GM11168 (cell line): ENCODE data around the gene DBR1.

Source experiments
- in situ Hi-C: fragments of 300-500 bp; cut with MboI; formaldehyde crosslinking; loops from one replicate; pipeline ENCODE4 v1.12.0; 2022; ENCODE audit warnings: low sequenced_read_pairs; ENCODE audit not compliant: unreplicated experiment

Gene DBR1

DNA sequence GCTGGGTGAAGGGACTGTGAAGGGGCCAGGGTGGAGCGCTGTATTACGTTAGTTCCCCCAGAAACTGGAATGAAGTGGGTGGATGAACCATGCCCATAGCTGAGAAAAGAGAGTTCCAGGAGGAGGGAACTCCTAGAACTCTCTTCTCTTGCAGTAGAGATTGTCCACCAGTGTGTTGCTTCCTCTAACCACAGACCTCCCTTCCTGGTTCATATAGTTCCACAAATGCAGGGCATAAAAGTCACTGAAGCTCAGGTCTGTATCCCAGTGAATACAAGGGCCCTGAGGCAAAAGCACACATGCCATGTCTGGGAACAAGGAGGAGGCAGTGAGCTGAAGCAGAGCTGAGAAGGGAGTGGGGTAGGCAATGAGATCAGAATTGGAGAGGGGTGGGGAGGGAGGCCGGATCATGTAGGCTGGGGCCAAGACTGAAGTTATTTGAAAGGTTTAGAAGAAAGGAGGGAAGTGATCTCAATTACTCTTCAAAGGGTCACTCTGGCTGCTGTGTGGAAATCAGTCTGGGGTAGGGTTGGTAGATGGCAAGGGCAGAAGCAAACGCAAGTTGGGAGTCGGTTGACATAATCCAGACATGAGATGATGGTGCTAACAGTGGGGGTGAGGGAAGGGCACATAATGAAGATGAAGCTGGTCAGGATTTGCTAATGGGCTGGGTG lies 49.0 kb downstream of the DBR1 start:
- in situ Hi-C loops, result no loop called here

DNA sequence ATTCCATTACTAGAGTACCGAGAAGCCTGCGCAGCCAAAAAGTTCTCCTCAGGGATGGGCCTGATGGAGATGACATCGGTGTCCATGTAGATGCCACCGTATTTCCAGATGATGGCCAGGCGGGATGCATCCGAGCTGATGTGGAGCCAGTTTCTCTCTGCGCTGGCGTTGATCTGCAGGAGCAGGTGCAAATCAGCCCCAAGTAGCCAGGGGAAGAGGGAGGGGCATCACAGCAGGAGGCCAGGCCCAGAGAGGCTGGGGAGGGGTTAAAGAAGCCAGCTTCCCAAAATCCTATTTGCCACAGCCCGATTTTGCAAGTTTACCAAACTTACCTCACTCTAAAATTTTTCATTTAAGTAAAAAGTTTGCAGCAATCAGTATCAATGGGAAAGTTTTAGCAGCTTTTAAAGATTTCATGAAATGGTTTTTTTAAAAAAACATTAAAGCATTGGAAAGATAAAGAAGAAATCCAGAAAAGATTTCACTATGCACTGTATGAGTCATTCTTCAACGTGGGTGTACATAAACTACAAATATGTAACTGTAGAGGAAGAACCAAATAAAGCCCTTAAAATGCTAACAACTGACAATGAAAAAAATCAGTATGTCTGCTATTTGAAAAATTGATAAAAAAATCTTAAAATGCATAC lies 49.9 kb downstream of the DBR1 start:
- in situ Hi-C loops, result no loop called here

DNA sequence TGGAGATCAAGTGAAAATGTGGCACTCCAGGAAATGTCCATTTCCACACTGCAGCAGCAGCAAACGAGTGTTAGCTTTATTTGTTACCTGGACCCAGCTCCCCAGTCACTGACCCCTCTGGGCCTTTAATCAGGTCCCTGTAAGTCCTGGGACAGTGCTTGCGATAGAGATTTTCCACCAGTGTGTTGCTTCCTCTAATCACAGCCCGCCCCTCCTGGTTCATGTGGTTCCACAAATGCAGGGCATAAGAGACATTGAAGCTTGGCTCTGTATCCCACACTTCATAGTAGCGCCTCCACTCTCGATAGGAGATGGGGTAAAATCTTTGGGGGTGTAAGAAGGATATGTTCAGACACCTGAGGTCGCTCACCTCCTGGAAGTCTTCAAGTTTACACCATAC lies 50.5 kb downstream of the DBR1 start:
- in situ Hi-C loops, result no loop called here

DNA sequence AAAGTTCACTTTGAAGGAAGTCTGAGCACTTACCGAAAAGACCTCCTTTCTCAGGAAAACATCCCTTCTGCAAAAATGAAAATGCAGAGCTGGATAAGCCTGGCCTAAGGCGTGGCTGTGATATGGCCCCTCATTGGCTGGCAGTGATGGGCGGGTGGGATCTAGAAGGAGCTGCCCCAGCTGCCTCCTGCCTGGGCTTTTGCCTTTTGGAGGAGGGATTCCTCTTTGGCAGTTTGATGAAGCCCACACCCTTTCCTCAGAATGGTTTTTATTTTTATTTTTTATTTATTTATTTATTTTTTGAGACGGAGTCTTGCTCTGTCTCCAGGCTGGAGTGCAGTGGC lies 55.3 kb downstream of the DBR1 start:
- in situ Hi-C loops, result loop anchor here (5.0 kb wide), 1 partner anchor 52 kb away; no protein-coding TSS in a partner anchor

DNA sequence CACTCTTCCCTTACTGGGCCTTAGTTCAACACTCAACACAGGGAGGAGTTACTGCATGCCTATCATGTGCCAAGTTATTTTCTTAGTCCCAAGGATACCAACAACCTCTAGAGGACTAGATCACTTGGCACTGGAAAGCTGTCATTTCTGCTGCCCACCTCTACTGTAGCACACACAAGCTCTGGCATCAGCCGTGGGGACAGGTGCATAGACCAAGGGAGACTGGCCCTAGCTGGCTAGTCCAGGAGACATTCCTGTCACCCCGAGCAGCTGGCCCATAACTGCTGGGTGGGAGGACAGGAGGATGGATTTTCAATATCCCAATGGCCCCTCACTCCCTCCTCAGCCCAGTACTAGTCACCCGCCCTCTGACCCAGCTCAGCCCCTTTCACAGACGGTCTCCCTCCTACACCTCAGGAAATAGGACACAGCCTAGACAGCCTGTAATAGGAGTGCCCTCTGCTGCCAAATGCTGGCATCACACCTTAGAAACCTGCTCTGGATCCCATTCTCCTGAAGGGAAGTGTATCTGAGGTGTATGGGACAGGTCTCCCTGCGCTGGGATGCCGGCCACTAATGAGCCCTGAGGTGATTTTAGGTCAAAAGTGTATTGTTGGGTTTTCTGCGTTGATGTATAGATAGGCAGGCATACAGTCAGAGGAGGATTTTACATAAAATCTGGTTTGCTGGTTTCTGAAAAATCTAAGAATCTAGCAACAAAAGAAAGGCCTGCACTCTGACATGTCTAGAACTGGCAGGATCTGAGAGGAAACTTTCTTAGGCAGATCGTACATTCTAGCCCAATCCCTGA lies 55.9 kb downstream of the DBR1 start:
- in situ Hi-C loops, result loop anchor here (5.0 kb wide), 1 partner anchor 52 kb away; no protein-coding TSS in a partner anchor

DNA sequence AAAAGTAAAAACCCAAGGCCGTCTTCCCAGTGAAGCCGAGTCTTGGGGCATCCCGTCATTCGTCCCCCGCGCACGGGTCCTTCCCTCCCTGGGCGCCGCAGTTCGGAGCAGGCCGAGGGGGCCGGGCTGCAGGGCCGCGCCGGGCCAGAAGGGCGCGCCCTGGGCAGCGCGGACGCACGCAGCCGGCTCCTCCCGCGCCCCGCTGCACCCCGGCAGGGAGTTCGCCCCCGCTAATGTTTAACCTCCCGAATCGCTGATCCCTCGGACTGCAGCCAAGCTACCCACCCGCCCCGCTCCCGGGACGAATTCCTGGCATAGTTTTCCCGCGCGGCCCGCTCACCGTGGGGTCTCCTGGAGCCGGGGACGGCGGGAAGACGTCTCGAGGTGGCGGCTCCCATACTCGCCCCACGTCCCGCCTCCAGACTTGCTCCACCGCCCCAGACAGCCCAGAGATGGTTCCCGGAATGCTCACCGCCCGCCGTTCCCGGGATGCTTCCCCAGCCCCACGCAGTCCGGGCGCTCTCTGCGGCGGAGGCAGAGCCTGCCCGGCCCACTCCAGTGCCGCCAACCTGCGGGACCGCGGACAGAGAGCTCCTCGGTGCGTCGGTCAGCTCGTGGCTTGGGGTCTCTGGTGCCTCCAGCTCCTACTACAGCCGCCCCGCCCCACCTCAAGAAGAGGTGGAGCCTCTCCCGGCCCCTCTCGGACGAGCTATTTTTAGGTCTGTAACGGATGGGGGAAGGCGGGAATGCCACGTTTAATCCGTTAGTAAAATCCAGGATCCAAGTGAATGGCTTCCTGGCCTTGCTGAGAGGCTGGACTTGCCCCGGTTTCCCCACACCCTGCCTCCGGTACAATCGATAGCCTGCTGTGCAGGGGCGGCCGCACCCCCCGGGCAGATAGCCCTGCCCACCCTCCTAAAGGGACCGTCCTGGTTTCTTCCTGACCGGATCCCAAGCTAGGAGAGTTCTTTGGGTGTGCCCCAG lies 59.4 kb downstream of the DBR1 start, which contains the start of gene DZIP1L:
DZIP1L (minus strand) TSS at position 621 of the 984 bp plus-strand sequence. CDS start 11,637 bp downstream, outside the sequence.
- in situ Hi-C loops, result loop anchor here (5.0 kb wide), 1 partner anchor 48 kb away; no protein-coding TSS in a partner anchor

DNA sequence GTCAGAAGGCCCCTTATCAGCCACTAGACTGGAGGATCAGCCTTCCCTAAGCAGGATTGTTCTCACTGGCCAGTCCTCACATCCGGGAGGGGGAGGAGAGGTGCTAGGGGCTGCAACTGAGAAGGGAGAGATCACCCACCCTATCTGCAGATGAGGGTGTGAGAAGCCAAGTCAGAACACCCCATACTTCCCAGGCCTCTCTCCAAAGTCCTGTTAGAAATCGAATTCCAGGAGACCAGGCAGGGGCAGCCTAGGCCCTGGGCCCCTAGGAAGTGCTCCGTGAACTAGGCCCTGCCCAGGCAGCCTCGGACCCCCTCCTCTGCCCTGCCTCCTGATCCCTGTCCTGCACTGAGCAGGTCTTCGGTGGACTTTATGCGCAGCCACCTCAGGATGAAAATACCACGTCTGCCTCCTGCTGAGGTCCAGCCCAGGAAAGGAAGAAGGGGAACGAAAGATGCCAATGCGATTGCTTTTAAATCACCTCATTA lies 60.2 kb downstream of the DBR1 start:
- in situ Hi-C loops, result no loop called here

DNA sequence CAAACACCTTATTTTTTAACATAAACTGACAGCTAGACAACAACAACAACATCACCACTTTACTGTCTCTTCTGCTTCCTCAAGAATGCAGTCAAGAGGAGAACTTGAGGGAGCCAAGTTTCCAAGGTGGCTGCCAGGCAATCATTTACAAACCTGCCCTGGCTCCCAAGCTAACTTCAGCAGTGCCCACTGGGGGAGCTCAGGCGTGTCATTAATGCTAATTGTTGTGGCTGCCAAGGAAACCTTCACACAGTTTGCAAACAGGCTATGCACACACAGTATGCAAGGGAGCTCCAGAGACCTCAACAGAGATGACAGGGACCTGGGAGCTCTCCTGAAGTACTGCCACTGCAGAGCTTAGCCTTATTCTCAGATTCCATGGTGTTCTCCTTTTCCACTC lies 61.4 kb downstream of the DBR1 start:
- in situ Hi-C loops, result no loop called here

DNA sequence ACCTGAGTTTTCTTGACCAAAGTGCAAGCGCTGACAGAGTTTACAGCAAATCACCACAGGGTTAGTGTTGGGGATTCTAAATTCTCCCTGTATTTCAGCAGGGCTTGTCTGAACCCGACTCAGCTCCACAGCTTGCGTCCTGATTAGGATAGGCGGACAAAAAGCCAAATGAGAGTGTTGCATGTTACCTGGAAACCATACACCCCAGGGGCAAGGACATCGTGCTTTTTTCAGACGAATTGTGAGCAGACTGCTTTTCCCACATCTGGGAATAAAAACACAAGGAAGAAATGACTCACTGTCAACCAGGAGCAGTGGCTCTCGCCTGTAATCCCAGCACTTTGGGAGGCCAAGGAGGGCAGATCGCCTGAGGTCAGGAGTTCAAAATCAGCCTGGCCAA lies 62.4 kb downstream of the DBR1 start:
- in situ Hi-C loops, result no loop called here
